H1 (cell line): Measurements from ENCODE around the gene NAA10. TPM values are rescaled to one million over a fixed set of nuclear protein-coding genes. Genes with fewer than 3 reads are reported as not detected.
A peak's percentile ranks its signal among the peaks of the same experiment; 100 is the strongest.

ENCODE experiments used
- CTCF ChIA-PET: fragments of 300-600 bp; sonication (Branson Sonifier 250); formaldehyde crosslinking; loops from one replicate; lab custom pipeline; 2021; ENCODE audit not compliant: partially characterized antibody; lab: Charles Lee
- POLR2A ChIA-PET: fragments of 300-600 bp; sonication (Branson Sonifier 250); formaldehyde crosslinking; loops from one replicate; lab custom pipeline; 2021; ENCODE audit warnings: inconsistent platforms; ENCODE audit not compliant: partially characterized antibody; lab: Charles Lee
- DNase-seq, 2 experiments: peaks; one replicate each; pipeline versions ENCODE4 v3.0.0 to v3.0.0-alpha.2; 2010 to 2022; ENCODE audit warnings: low spot score in 2 of 2, low read depth in 1 of 2, mixed read lengths in 1 of 2
- FAIRE-seq: peaks from 2 replicates; lab custom pipeline; 2011; peaks lifted over from hg19 to GRCh38; lab: Jason Lieb, UNC
- H2AFZ ChIP-seq: 2 replicates; pipeline ENCODE4 v1.8.1; 2012; ENCODE audit warnings: low read length, inconsistent platforms
- H2AK5ac ChIP-seq: 2 replicates; pipeline ENCODE4 v1.6.1; 2013; ENCODE audit warnings: low read depth, low read length
- H2BK120ac ChIP-seq: replicated peaks from 2 replicates; pipeline ENCODE3; 2013; ENCODE audit warnings: low read depth, low read length, inconsistent platforms
- H2BK12ac ChIP-seq: 2 replicates; pipeline ENCODE4 v1.6.1; 2013; ENCODE audit warnings: low read depth, low read length
- H2BK15ac ChIP-seq: 2 replicates; pipeline ENCODE4 v1.6.1; 2013; ENCODE audit warnings: low read length
- H2BK20ac ChIP-seq: 2 replicates; pipeline ENCODE4 v1.6.1; 2013; ENCODE audit warnings: low read length
- H2BK5ac ChIP-seq: 2 replicates; pipeline ENCODE4 v1.6.1; 2013; ENCODE audit warnings: low read depth, low read length
- H3K14ac ChIP-seq: 2 replicates; pipeline ENCODE4 v1.6.1; 2013; ENCODE audit warnings: inconsistent platforms; ENCODE audit not compliant: insufficient read length
- H3K18ac ChIP-seq: 2 replicates; pipeline ENCODE4 v1.6.1; 2013; ENCODE audit warnings: low read length; ENCODE audit errors: extremely low read depth
- H3K23ac ChIP-seq: 2 replicates; pipeline ENCODE4 v1.6.1; 2013; ENCODE audit warnings: inconsistent platforms; ENCODE audit not compliant: insufficient read length
- H3K23me2 ChIP-seq: 2 replicates; pipeline ENCODE4 v1.6.1; 2013; ENCODE audit warnings: low read depth, low read length
- H3K27ac ChIP-seq: 2 replicates; pipeline ENCODE4 v1.6.1; 2011; ENCODE audit warnings: low read depth, low read length, inconsistent platforms
- H3K27me3 ChIP-seq, 4 experiments: replicated peaks in 1 of 4; 1 replicate in 1 of 4; 2 replicates in 3 of 4; pipeline versions ENCODE4 v1.6.1 to v1.8.1; 2011 to 2013; ENCODE audit warnings: low read length in 3 of 4, mild to moderate bottlenecking in 3 of 4, inconsistent platforms in 2 of 4, mixed read lengths in 2 of 4, moderate library complexity in 1 of 4; ENCODE audit not compliant: control insufficient read depth in 3 of 4, insufficient read depth in 3 of 4; ENCODE audit errors: extremely low read depth in 1 of 4
- H3K36me3 ChIP-seq, 4 experiments: 2 replicates each; pipeline versions ENCODE4 v1.6.1 to v1.8.1; 2011 to 2013; ENCODE audit warnings: mild to moderate bottlenecking in 4 of 4, low read length in 3 of 4, moderate library complexity in 2 of 4, control low read depth in 1 of 4, inconsistent platforms in 1 of 4; ENCODE audit not compliant: insufficient read depth in 4 of 4, control insufficient read depth in 2 of 4
- H3K4ac ChIP-seq: replicated peaks from 2 replicates; pipeline ENCODE3; 2013; ENCODE audit warnings: low read length, low read depth, mixed read lengths, inconsistent platforms; ENCODE audit not compliant: insufficient read length
- H3K4me1 ChIP-seq, 4 experiments: replicated peaks in 1 of 4; 1 replicate in 1 of 4; 2 replicates in 3 of 4; pipeline versions ENCODE4 v1.6.1 to v1.8.1; 2011 to 2013; ENCODE audit warnings: low read length in 3 of 4, inconsistent platforms in 2 of 4, mixed read lengths in 1 of 4; ENCODE audit not compliant: insufficient read depth in 4 of 4, control insufficient read depth in 3 of 4
- H3K4me2 ChIP-seq, 2 experiments: 2 replicates each; pipeline versions ENCODE4 v1.6.1 to v1.8.1; 2011 to 2013; ENCODE audit warnings: low read depth in 2 of 2, low read length in 2 of 2, control low read depth in 1 of 2, inconsistent platforms in 1 of 2, mild to moderate bottlenecking in 1 of 2; ENCODE audit not compliant: insufficient read depth in 1 of 2
- H3K4me3 ChIP-seq, 4 experiments: fragments of 200-600, 300-600 bp in 1 of 4; sonication (generic), shearing (Covaris generic), sonication (Bioruptor Twin) in 1 of 4; 2 replicates each; pipeline versions ENCODE4 v1.5.1 to v1.8.1; 2011 to 2016; ENCODE audit warnings: low read length in 4 of 4, low read depth in 3 of 4, control low read depth in 2 of 4, inconsistent platforms in 2 of 4, mild to moderate bottlenecking in 2 of 4, mixed read lengths in 1 of 4, moderate library complexity in 1 of 4; ENCODE audit not compliant: insufficient read depth in 2 of 4; ENCODE audit errors: extremely low read depth in 1 of 4
- H3K56ac ChIP-seq: replicated peaks from 2 replicates; pipeline ENCODE3; 2013; ENCODE audit warnings: low read depth, mild to moderate bottlenecking, mixed read lengths, low read length, inconsistent platforms; ENCODE audit not compliant: insufficient read length
- H3K79me1 ChIP-seq: 2 replicates; pipeline ENCODE4 v1.6.1; 2013; ENCODE audit warnings: low read depth, low read length, control low read depth
- H3K79me2 ChIP-seq, 2 experiments: 2 replicates each; pipeline versions ENCODE4 v1.6.1 to v1.8.1; 2012 to 2013; ENCODE audit warnings: low read length in 2 of 2, mild to moderate bottlenecking in 2 of 2, inconsistent platforms in 1 of 2; ENCODE audit not compliant: insufficient read depth in 2 of 2, control insufficient read depth in 1 of 2
- H3K9ac ChIP-seq, 4 experiments: replicated peaks in 1 of 4; 1 replicate in 1 of 4; 2 replicates in 3 of 4; pipeline versions ENCODE4 v1.6.1 to v1.8.1; 2011 to 2013; ENCODE audit warnings: low read depth in 3 of 4, low read length in 3 of 4, control low read depth in 2 of 4, mild to moderate bottlenecking in 2 of 4, moderate library complexity in 2 of 4, inconsistent platforms in 1 of 4; ENCODE audit errors: extremely low read depth in 1 of 4
- H3K9me3 ChIP-seq, 2 experiments: 2 replicates each; pipeline versions ENCODE4 v1.6.1 to v1.8.1; 2012 to 2013; ENCODE audit warnings: mild to moderate bottlenecking in 2 of 2, moderate library complexity in 2 of 2, control low read depth in 1 of 2, inconsistent platforms in 1 of 2, low read depth in 1 of 2, low read length in 1 of 2, mixed read lengths in 1 of 2; ENCODE audit not compliant: insufficient read depth in 2 of 2
- H4K20me1 ChIP-seq, 2 experiments: replicated peaks in 1 of 2; 2 replicates each; pipeline versions ENCODE3 to v1.8.1; 2011 to 2013; ENCODE audit warnings: inconsistent platforms in 2 of 2, low read length in 2 of 2, mild to moderate bottlenecking in 1 of 2; ENCODE audit not compliant: insufficient read depth in 2 of 2, control insufficient read depth in 1 of 2
- H4K5ac ChIP-seq: 2 replicates; pipeline ENCODE4 v1.6.1; 2013; ENCODE audit warnings: low read length, low read depth, mixed read lengths, inconsistent platforms; ENCODE audit not compliant: insufficient read length
- H4K8ac ChIP-seq: 2 replicates; pipeline ENCODE4 v1.8.0; 2013; ENCODE audit warnings: mild to moderate bottlenecking, moderate library complexity, low read length, inconsistent platforms; ENCODE audit not compliant: insufficient read depth; ENCODE audit errors: extremely low read depth
- H4K91ac ChIP-seq: replicated peaks from 2 replicates; pipeline ENCODE3; 2013; ENCODE audit warnings: low read length, mixed read lengths, inconsistent platforms; ENCODE audit not compliant: insufficient read length
- E2F6 ChIP-seq: IDR thresholded peaks from 2 replicates; pipeline ENCODE4 v1.6.1; 2012; ENCODE audit warnings: inconsistent platforms
- SIN3A ChIP-seq, 2 experiments: IDR thresholded peaks in 1 of 2; conservative IDR thresholded peaks in 1 of 2; 2 replicates each; pipeline ENCODE4 v1.6.1; 2011 to 2012; ENCODE audit warnings: low read length in 2 of 2, improper control_type of control experiment in 1 of 2, low read depth in 1 of 2, mild to moderate bottlenecking in 1 of 2
- SIX5 ChIP-seq: IDR thresholded peaks from 2 replicates; pipeline ENCODE4 v1.6.1; 2011; ENCODE audit warnings: mild to moderate bottlenecking, low read depth, low read length
- WGBS, 2 experiments: shearing (Covaris generic) in 1 of 2; methylation state at CpG; one replicate each; pipeline versions ENCODE4 v1.1.6 to v1.1.7; 2013 to 2015; ENCODE audit warnings: low lambda C conversion rate in 2 of 2, mixed read lengths in 2 of 2, inconsistent platforms in 1 of 2, low coverage in 1 of 2, missing lambda C conversion rate in 1 of 2; ENCODE audit not compliant: insufficient replicate concordance in 2 of 2, insufficient coverage in 1 of 2, insufficient read length in 1 of 2; ENCODE audit errors: extremely low coverage in 1 of 2, missing lambda C conversion rate in 1 of 2; 5-methylcytosine and 5-hydroxymethylcytosine counted together
- polyA plus RNA-seq, 7 experiments: library from polyadenylated mRNA; depleted of rRNA in 3 of 7; stranded (reverse) in 5 of 7; unstranded in 2 of 7; fragments of >200 nt in 5 of 7; fragments of 200-250 nt in 2 of 7; gene quantifications; 1 replicate in 5 of 7; 2 replicates in 1 of 7; 4 replicates in 1 of 7; pipeline versions ENCODE4 v1.2.1 to v1.2.3, GENCODE V29; 2011 to 2013; ENCODE audit warnings: missing spikeins in 2 of 7, mixed read lengths in 2 of 7
- total RNA-seq: library from RNA; stranded (reverse); fragmentation: NEBNext Ultra II Directional; extraction: Animal tissue kit (Norgen Biotek cat#: 25700); gene quantifications from 2 replicates; pipeline ENCODE4 v1.2.1, GENCODE V29; 2021

NAA10 gene
- total and polyA plus RNA-seq, 2 of the 8 experiments (the other 6 are each of a cell fraction or from before 2014, with no cell fraction given): 80.4 to 98.8 TPM

- H3K79me1 ChIP-seq: no peaks in the 10 kb centered on the region; the same call in 1 of the 2 replicates
- H4K20me1 ChIP-seq: peaks cover 18 to 34% of the 10 kb centered on the region in 2 experiments
- peaks cover 4 to 21% (median 13%) of the 10 kb centered on the region in 4 experiments for H3K4me1 ChIP-seq
- TF ChIP-seq E2F6 (no peak), SIX5 (no peak), SIN3A (conservative IDR thresholded peaks at IDR 0.05 in 1 of 2, IDR thresholded peaks at IDR 0.05 in 1 of 2; ENCODE audit: low read depth in 1 of 2, low read length in 2 of 2) (no peak)
- peaks cover 44 to 85% of the 10 kb centered on the region in 2 experiments for H3K79me2 ChIP-seq
- no peak overlapping the region for H3K14ac ChIP-seq
- WGBS, 2 experiments: 83% methylated on average over 7 of the region's 14 CpGs; no CpG with 5 or more reads in 1 of the 2 experiments
- POLR2A ChIA-PET: interaction anchor here (1.0 to 4.0 kb wide), 15 partner anchors 10 to 60 kb away, joined by 3 to 26 read pairs (median 5); partner anchors contain the start of genes ARHGAP4 and NAA10
- H3K56ac ChIP-seq: no peak overlapping the region
- no peak overlapping the region for H2BK15ac ChIP-seq
- H4K8ac ChIP-seq: no peak overlapping the region
- H3K27me3 ChIP-seq: no peaks in the 10 kb centered on the region
- H3K36me3 ChIP-seq: peaks cover 2 to 17% (median 8%) of the 10 kb centered on the region in 4 experiments; a peak in 7 of 8 replicates
- DNase-seq (no peak), FAIRE-seq (no peak)
- peak overlapping the region; percentile 32 for H3K18ac ChIP-seq
- no peak overlapping the region for H4K5ac ChIP-seq
- H3K27ac ChIP-seq: no peak overlapping the region
- no peak overlapping the region for H2BK12ac ChIP-seq
- H3K4me3 ChIP-seq: 0 out of 8 replicates have a peak overlapping the region, but pooled peaks of 1 of the 4 experiments have one; percentile 15
- H3K4ac ChIP-seq: no peak overlapping the region
- peak overlapping the region; percentile 33 to 66; a peak in 3 of 4 replicates for H3K4me2 ChIP-seq
- H3K23ac ChIP-seq: no peak overlapping the region
- H3K9ac ChIP-seq: no peak overlapping the region
- H2AFZ ChIP-seq: no peak overlapping the region
- CTCF ChIA-PET: interaction anchor here (0.9 to 11.2 kb wide), 7 partner anchors 9 to 54 kb away, joined by 3 to 102 read pairs (median 3); partner anchors contain the start of gene RENBP
- H2BK5ac ChIP-seq: no peak overlapping the region; the same call in 1 of the 2 replicates
- H3K23me2 ChIP-seq: peaks cover 4% of the 10 kb centered on the region; the same call in 1 of the 2 replicates
- no peaks in the 10 kb centered on the region for H3K9me3 ChIP-seq
- no peak overlapping the region for H2AK5ac ChIP-seq
- no peak overlapping the region for H4K91ac ChIP-seq
- H2BK20ac ChIP-seq: no peak overlapping the region
- H2BK120ac ChIP-seq: no peak overlapping the region
Observed at GRCh38 chrX:153966841-153967535, 32.2 kb upstream of the NAA10 start.
